ENCODE data around the gene ADAMTS2.

ADAMTS2 gene

GRCh38 chr5:179344431-179345182 lies 654 bp downstream of the ADAMTS2 start:
- DNase-seq (ENCODE audit: low read depth in 3 of 3, low spot score in 1 of 3) = no peak

- no peak for DNase-seq (ENCODE audit: low read depth in 3 of 3, low spot score in 1 of 3)
These were observed 1.4 kb downstream of the ADAMTS2 start for GRCh38 chr5:179343719-179344430.

- DNase-seq (ENCODE audit: low read depth in 3 of 3, low spot score in 1 of 3) = no peak
These were observed 2.1 kb downstream of the ADAMTS2 start for GRCh38 chr5:179343021-179343718.

DNA sequence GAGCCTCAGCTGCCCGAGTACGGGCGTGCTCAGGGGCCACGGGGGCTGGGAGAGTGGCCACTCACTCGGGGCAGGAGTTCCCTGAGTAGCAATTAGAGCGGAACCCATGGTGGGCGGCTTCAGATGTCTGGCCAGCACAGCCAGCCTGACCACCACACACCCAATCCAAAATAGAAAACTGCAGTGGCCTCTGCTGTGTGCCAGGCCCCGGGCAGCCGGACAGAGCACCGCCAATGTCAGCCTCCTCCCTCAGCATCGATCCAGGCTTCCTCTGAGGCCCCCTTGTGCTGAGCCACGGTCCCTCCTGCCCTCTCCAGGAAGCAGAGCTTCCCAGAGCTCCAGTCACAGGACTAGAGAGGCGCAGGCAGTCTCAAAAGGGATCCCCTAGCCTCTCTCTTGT lies 2.7 kb downstream of the ADAMTS2 start:
- DNase-seq (ENCODE audit: low read depth in 3 of 3, low spot score in 1 of 3) = no peak

GRCh38 chr5:179340465-179340864 lies 4.8 kb downstream of the ADAMTS2 start:
- DNase-seq (ENCODE audit: low read depth in 3 of 3, low spot score in 1 of 3) = no peak

DNA sequence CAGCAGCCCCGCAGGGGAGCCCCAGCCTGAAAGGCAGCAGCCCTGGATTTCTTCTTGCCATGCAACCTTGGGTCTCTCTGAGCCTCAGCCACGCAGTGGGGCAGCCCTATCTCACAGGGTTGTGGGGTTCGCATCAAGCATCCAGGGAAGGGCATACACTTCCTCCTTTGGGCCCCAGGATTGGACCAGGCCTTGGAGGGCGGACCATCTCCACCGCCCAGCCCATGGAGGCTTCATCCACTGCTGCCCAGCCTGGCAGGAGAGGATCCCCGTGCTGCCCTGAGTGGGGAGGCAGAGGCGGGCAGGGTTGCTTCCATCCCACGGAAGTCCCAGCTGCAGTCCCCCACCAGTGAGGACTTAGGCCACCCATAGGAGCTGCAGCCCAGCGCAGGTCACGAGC lies 5.3 kb downstream of the ADAMTS2 start:
- no peak for DNase-seq (ENCODE audit: low read depth in 3 of 3, low spot score in 1 of 3)

- DNase-seq (ENCODE audit: low read depth in 3 of 3, low spot score in 1 of 3) = no peak
These were observed 6.2 kb downstream of the ADAMTS2 start for GRCh38 chr5:179339081-179339480.

DNA sequence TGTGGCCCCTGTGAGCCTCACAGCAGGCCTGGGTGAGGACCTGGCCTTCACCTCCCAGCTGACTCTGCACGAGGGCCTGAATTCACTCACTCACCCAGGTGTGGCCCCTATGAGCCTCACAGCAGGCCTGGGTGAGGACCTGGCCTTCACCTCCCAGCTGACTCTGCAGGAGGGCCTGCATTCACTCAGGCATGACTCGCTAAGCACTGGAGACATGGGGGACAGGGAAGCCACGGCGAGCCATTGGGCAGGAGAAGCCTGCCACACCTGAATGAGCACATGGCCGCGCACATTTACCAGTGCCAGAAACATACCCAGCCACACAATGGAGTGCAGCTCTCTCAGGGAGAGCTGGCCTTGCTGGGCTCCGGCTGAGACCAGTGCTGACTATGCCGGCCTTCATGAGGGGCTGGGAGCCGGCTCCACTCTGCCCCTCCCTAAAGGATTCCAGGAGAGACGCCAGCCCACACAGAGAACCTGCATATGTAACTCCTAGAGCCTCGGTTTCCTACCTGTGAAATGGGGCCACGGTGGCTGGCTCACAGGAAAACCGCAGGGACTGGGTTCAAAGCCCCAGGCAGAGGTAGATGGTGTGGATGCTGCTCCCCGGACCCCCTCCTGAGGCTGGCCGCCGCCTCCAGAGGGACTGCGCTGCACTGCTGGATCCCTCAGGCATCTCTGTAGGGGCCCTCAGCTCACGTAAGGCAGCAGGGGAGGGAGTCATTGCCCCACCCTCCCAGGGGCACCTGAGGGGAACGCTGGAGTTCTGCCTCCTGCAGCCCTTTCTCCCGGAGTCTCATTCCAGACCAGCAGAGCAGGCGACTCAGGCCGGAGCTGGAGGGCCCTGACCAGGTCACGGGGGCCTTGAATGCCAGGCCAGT lies 7.2 kb downstream of the ADAMTS2 start:
- DNase-seq (ENCODE audit: low read depth in 3 of 3, low spot score in 1 of 3) = no peak

- no peak for DNase-seq (ENCODE audit: low read depth in 3 of 3, low spot score in 1 of 3)
These were observed 8.1 kb downstream of the ADAMTS2 start for GRCh38 chr5:179336871-179337795.

DNA sequence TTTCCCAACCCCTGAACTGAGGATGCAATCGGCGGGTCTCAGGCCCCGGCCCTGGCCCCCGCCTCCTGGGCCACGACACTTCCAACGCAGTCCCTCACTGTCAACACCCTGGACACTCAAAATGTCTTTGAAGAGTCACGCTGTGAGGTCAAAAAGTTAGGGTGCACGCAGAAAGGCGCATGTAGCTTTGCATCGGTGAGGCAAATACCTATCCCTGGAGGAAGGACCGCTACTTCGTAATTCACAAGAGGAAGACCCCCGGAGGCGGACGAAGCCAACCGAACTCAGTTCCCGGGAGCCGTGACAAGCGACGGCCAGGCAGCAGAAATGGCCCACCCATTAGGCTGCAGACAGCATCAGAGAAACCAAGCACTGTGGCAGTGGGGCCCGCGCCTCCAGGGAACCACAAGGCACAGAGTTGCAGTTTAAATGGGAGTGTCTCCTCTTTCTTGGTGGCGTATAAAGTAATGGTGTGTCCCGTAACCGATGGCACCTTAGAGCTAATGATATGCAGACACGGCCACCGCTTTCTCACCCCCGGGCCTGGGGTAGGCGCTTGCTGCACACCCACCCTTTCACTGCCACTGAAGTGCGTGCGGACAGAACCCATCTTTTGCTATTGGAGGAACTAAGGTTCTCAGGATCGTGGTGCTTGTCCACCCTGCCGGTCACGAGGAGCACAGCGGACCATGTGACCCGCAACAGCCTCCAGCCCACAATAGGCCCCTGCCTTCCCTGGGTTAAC lies 9.0 kb downstream of the ADAMTS2 start:
- DNase-seq (ENCODE audit: low read depth in 3 of 3, low spot score in 1 of 3) = no peak

DNA sequence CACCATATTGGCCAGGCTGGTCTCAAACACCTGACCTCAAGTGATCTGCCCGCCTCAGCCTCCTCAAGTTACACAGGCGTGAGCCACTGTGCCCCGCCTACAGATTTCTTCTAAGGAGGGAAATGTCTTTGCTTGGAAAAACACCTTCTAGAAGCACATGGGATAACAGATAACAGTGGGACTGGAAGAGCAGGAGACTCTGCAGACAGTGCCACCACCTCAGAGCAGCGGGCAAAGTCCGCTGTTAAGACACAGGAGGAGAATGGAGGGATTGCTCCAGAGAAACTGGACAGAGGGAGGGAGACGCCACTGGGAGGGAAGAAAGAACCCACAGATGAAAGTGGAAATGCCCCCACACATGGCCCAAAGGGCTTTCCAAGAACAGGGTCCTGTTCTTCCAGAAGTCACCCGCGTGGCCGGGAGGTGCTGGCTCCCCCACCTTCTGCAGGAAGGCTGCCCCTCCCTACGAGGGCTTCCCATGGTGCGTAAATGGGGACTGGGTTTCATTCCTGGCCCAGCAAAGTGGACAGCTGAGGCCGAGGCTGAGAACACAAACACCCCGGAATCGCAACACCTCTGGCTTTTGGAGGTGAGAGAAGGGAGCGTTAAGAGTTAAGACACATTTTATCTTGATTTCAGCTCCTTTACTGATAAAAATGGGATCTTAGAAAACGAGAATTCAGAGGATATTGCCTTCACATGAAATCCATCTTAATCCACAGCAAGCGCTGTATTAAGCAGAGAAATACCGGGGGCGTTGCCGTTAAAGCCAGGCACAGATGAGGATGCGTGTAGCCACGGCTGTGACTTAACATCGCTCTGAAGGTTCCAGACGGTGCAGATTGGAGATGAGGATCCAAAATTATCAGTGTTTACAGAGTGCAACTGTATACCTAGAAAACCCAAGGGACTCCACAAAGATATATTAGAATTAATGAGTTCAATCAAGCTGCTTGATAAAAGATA lies 11.2 kb downstream of the ADAMTS2 start:
- no peak for DNase-seq (ENCODE audit: low read depth in 3 of 3, low spot score in 1 of 3)

GRCh38 chr5:179332741-179333290 lies 12.4 kb downstream of the ADAMTS2 start:
- no peak for DNase-seq (ENCODE audit: low read depth in 3 of 3, low spot score in 1 of 3)

GRCh38 chr5:179331591-179332375 lies 13.5 kb downstream of the ADAMTS2 start:
- no peak for DNase-seq (ENCODE audit: low read depth in 3 of 3, low spot score in 1 of 3)

- no peak for DNase-seq (ENCODE audit: low read depth in 3 of 3, low spot score in 1 of 3)
These were observed 14.9 kb downstream of the ADAMTS2 start for GRCh38 chr5:179330186-179330900.

GRCh38 chr5:179328291-179328690 lies 17.0 kb downstream of the ADAMTS2 start:
- no peak for DNase-seq (ENCODE audit: low read depth in 3 of 3, low spot score in 1 of 3)

- DNase-seq (ENCODE audit: low read depth in 3 of 3, low spot score in 1 of 3) = no peak
These were observed 18.1 kb downstream of the ADAMTS2 start for GRCh38 chr5:179327021-179327735.

All from stimulated activated CD4-positive, alpha-beta T cell treated with anti-CD3 and anti-CD28 coated beads, TNF-alpha, amount 100 ng/mL, for 1 hour (primary cell).